Mucosa of gallbladder (tissue), 1 donor: ENCODE data around the gene STARD13. TPM values are rescaled to one million over a fixed set of nuclear protein-coding genes. Genes with fewer than 3 reads are reported as not detected.
"Not testable (repeated sequence)": the region's sequence is repeated elsewhere in the genome, so short reads cannot be mapped to it uniquely, and the experiment has no call there.

Experiments
- DNase-seq: peaks from one replicate; pipeline ENCODE4 v3.0.0-alpha.2; 2020; ENCODE audit warnings: low spot score
- total RNA-seq: library from RNA; stranded (reverse); gene quantifications from one replicate; pipeline ENCODE4 v1.2.1, GENCODE V29; 2021
- donor health status: DM: no; HTN: no; CAD: no.

STARD13 gene
- total RNA-seq, 1 donor from 2014 or later: 36.1 TPM

DNA sequence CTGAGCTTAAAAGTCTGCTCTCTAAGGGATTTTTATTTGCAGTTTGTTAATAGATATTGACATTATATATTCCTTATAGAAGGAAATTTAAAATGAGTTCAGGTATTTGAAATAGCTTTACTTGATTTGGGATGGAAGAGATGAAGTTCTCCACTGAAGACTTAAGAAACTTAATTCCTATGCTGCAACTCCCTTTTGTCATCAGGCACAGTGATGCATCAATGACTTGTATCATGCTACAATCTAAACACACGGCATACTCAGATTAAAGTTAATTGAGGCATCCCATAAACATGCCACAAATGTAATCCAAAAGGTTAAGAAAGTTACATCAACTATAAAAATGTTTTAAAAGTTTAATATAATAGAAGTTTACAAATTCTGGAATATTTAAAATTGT, 109.0 kb downstream of the STARD13 start:
- no peak for DNase-seq

DNA sequence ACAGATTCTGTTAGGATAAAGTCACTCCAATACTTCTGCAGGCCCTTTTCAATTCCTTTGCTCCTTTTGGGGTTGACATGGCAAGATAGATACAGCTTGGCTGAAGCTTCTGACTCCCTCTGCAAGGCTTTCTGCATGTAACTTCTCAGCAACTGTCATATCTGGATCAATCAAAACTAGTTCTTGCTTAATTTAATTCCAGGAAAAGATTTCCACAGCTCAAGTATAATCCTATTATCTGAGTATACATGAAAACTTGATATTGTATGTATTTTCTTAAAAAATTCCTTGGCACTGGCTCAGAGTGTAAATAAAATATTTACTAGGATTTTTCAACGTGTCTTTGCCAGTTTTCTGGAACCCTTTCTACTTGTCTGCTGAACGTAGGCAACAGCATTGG, 109.6 kb downstream of the STARD13 start:
- no peak for DNase-seq

DNA sequence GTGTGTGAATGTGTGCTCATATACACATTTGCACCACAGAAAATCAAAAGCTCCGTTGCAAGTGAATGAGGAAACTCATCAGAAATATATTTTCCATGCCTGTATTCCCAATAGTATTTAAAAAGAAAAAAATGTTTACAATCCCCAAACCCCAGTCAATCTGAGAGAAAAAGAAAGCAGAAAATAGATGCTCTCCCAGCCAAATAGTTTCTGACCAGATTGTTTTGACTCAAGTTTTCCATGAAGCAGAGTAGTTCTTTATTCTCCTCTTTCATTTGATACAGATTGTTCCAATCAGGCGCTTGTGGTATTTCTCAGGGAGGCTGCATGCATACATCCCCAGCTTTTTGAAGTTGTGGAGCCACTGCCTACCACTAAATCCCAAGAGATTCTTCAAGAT, 110.6 kb downstream of the STARD13 start:
- no peak for DNase-seq

DNA sequence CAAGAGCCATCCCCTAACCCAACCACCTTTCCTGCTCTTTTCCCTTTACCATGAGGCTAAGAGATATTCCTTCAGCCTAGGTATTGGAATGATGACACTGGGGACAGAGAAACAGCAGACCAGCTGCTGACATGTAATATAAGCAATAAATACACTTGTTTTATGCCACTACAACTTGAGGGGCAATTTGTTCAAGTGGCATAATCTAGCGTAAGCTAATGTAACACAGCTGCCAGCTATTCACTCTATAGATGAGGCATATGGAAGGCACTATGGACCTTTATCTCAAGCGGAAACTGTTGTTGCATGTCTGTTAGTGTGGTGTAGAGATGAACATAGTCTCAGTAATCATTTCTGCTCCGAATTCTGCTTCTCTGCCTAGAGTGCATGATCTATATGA, 111.1 kb downstream of the STARD13 start:
- DNase-seq: no peak

DNA sequence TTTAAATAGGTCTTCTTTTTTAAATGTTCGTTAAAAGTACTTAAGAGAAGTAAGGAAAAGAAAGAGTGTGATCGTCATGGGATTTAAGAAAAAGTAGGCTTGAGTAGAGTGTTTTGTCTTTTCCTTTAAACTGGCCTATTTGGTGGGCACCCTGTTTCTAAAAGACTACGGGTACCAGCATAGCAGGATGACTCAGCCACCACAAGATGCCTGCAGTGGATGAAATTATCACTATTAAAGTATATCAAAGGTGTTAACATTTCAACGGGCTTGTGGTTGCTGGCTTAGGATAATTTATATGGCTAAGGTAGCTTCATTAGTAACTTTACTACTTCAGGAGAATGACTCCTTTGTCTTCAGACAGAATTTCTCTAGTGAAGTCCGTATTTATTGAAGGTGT, 112.6 kb downstream of the STARD13 start:
- DNase-seq: no peak

DNA sequence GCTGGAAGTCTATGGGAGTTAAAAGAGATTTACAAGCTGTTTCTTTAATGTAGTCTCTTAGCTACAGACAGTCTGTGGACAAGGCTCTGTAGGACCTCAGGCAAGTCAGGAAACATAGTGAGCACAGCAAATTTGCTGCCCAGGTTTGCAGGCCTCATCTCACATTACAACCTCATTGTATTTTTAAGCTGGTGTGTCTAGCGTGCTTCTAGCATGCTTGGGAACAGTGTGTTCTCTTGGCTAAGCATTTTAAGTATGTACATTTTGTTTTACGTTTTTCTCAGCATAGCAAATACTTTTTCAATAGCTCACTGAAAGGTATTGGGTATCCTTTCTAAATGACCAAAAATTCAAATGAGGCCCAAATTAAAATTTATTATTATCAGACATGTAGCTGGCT, 113.2 kb downstream of the STARD13 start:
- no peak for DNase-seq

DNA sequence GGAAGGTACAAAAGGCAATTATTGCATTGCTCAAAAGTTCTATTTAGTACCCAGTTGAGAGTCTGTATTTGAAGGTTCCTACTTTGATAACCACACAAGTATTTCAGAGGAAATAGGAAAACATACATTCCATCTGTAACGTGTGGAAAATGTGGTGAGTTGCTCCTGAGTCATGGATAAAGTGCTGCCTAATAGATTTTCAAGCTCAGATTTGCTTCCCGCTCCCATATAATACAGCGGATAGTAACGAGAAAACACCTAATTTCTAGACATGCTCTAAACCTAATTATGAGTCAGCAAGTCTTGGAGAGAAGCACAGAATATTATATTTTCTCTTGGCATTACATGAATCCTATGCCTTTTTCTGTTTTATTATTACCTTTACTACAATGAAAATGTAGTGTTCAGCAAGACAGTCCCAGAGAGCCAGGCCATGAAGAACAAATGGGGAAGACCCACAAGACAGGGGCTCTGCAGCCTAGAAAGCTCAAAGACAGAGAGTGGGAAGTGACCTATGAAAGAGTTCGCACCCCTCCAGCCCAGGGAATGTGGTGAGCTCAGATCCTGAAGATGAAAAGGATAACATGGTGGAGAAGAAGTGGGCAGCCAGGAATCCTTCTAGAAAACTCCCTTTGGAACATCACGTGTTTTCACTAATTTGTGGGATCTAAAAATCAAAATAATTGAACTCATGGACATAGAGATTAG, 116.1 kb downstream of the STARD13 start:
- DNase-seq: no peak

DNA sequence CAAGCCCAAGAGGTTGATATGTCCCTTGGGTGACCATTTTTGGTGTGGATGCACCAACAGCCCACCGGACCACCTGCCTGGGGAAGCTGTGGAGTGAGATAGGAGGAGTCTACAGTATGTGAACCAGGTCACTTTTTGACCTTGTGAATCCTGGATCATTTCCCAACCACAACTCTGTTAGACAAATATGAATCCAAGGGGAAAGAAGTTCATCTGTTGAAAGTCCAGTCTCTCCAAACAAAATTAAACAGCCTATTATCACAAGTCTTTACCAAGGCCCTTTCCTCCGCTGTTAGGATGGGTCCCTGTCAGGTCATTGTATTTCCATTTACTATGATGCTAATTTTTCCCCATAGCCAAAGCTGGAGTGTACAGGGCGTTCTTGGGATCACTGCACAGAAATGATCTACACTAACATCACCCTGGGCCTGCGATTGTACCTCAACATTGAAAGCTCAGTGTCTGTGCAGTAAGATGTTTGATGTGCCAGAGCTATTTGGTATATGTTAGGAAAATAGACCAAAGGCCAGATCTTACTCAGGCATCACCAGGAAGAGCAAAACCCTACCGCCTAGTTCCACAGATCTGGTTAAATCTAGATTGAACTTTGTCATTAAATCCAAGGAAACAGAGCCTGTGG, 117.1 kb downstream of the STARD13 start:
- DNase-seq: no peak

DNA sequence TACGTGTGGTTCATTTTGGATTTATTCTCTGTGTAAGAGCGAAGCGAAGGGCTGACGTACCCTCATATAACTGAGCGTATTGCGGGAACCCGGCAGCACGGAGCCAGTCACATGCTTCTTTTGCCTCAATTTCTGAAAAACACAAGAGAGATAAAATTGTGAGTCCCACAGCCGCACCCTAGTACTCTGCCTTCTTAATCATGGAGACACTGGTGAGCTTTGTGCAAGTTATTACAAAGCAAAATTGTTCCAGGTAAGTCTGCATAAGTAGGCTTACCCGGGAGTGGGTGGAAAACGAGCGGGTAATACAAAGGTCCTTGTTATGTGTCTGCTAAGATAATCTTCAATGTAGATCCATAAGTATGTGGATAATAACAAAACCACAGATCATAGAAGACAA, 118.1 kb downstream of the STARD13 start:
- no peak for DNase-seq

DNA sequence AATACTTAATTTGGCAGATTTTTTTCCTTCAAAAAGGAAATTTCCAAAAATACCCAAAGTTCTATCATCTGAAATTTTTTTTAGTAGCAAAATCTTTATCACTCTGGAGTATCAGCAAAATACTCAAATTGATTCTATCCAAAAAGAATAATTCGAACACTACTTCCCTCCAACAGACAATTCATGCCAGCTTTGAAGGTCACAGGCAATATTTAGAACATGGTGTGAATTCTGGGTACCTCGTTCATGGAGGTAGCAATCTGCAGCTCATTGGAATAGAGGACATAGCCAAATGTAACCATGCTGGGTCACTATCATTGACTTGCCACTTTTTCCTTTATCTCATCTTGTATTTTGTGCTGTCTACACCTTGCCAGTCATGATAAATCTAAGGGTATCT, 119.8 kb downstream of the STARD13 start:
- no peak for DNase-seq

DNA sequence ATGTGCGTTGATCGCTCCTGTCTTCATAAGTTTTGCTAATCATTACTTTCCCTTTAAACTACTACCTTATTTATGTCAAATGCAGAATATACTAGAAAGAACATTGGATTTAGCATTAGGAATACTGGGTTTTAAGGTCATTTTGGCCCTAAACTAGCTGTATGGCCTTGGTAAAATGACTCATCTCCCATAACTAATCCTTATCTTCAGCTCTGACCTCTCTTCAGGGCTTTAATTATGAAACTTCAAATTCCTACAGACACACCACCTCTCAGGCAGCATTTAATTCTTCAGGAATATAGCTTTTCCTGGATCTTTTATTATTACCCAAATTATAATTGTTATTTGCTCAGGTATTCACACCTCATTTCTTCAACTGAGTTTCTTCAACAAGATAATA, 121.2 kb downstream of the STARD13 start:
- no peak for DNase-seq

DNA sequence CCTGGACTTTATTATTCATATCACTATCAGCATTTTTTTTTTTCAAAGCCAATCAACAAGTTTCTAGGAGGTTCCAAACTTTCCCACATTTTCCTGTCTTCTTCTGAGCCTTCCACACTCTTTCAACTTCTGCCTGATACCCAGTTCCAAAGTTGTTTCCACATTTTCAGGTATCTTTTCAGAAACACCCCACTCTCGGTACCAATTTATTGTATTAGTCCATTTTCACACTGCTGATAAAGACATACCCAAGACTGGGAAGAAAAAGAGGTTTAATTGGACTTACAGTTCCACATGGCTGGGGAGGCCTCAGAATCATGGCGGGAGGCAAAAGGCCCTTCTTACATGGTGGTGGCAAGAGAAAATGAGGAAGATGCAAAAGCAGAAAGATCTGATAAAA, 122.8 kb downstream of the STARD13 start:
- not testable (repeated sequence) for DNase-seq

DNA sequence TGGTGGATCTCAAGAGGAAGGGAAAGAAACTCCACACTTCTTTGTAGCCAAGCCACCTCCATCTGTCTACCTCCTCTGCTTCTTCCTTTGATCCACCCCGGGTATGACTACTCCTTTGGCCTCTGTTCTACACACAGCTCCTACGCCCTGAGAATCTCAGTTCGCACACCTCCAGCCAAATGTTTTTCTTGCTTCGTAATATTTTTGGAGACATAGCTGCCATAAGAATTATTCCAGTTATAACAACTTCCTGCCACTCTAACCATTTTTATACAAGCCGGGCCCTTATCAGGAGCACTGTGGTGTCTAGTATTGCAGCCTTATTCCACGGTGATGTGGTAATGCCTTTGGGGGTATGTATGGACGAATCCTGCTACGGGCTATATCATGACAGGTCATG, 126.7 kb downstream of the STARD13 start:
- DNase-seq: no peak

DNA sequence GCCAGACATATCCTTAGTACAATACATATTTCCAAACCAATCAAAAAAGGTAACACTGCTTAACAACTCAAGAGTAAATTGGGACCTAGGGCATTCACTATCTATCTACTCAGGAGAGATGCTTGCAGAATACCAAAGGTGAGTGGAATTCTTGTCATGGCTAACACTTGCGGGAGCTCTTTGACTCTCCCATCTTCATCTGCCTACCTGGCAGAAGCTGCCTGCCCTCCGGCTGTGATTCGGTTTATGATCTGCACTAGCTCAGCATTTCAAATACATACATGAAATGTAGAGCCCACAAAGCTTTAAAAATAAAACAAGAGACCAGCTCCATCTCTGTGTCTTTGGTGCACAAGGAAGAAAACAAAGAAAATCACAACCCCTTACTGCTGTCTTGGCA, 127.3 kb downstream of the STARD13 start:
- no peak for DNase-seq

DNA sequence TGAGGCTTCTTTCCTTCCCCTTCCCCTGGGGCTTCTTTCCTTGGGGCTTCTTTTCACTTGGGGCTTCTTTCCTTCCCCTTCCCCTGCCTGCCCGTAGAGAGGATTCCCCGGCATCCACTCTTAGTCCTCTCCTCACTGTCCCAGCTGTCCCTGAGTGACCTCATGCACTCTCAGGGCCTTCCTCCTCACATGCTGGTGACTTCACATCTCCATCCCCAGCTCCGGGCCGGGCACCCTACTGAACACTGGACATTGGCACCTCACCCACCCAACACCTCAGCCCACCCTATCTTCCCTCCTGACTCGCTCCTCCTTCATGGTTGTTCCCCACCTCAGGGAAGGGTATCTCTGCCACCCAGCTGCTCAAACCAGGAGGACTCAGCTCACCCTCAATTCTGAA, 130.6 kb downstream of the STARD13 start:
- DNase-seq: no peak

DNA sequence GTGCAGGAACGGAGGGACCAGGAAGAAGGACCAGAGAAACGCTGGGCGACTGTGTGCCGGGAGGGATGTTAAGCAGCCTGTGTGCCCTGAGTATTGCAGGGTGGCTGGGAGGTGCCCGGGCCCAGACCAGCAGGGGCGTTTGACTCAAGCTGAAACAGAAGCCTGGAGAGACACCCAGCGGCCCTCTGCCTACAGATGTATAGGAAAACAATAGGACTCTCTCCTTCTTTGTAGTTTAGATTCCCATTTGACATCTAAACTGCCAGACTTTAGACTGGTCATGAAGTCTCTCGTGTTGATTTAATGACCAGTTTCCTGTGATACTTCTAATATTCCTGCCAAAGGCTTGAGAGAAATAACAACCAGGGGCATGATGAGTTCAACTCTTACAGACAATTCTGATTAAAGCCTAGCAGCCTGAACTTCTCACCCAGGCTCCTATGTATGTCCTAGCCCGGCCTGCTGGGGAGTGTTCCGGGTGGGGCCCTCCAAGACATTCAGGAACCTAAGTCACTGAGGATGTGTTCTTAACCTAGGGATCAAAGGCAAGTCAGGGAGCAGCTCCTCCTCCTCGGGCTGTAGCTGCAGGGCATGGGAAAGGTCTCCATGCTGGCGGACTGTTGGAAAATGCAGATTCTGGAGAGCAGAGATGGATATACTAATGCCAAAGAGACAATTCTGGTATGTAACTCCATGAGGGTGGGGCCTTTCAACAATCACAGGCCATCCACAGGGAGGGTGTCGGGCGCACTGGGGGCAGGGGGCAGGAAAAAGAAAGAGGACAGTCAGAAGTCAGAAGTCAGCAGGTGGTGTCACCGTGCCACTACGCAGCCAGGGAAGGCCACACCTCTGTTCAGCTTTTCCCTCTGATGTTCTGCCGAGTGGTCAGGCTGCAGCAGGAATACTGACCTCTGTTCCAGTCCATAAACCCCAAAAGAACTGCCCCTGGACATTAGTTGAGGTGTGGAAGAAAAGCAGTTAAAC, 131.8 kb downstream of the STARD13 start:
- no peak for DNase-seq

DNA sequence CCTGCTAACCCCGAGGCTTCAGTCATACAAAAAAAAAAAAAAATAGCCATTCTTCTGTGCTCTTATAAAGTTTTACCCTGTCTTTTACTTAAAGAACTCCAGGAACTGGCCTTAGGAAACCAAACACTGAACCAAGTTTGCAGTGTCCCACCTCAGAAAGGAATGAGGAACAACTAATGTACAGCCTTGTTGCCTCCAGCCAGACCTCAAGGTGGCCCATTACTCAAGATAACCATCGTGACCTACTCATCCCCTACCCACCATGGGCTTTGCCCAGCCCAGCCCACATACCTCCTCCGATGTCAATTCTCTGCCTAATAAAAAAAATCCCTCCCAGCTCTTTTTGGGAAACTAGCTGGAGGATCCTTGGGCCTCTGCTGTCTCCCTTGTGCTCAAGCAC, 133.2 kb downstream of the STARD13 start:
- no peak for DNase-seq

DNA sequence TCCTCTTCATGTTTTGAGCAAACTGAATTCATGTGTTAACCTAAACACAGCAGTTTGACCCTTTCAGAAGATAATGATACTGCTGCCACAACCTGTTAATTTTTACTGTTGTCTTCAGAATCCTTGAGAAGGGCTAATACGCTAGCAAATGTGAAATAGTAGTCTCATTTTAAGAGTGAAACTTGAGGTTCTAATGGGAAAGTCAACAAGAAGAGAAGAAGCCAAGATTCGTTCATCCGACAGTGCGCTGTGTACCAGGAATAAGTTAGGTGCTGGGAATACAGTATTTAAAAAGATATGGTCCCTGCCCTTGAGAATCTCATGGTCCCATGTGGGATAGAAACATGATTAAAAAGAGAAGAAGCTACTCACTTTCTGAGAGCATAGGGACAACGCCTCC, 134.9 kb downstream of the STARD13 start:
- DNase-seq: no peak

DNA sequence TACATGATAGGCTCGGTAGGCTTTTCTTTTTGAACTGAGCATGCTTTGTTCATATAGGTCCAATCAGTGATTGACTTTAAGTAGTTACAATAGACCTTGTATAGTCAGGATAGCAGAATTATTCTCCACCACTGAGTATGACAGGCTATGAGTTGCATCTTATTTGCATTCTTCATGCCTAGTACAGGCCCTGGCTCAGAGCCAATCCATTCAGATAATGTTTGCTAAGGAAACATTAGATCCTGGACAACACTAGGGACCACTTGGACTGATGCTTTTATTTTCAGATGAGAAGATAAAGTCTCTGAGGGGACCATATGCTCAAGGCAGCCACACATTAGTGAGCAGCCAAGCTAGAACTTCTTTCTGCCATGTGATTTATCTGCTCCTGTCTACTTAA, 135.4 kb downstream of the STARD13 start:
- no peak for DNase-seq

DNA sequence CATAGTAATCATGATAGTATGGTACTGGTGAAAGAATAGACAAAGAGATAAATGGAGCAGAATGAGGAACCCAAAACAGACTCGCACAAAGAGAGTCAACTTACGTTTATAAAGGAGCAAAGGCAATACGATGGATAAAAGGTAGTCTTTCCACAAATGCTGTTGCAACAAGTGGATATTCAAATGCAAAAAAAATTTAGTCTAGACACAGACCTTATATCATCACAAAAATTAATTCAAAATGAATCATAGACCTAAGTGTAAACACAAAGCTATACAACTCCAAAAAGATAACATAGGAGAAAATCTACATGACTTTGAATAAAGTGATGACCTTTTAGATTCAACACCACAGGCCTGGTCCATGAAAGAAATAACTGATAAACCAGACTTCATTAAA, 137.7 kb downstream of the STARD13 start:
- DNase-seq: no peak

DNA sequence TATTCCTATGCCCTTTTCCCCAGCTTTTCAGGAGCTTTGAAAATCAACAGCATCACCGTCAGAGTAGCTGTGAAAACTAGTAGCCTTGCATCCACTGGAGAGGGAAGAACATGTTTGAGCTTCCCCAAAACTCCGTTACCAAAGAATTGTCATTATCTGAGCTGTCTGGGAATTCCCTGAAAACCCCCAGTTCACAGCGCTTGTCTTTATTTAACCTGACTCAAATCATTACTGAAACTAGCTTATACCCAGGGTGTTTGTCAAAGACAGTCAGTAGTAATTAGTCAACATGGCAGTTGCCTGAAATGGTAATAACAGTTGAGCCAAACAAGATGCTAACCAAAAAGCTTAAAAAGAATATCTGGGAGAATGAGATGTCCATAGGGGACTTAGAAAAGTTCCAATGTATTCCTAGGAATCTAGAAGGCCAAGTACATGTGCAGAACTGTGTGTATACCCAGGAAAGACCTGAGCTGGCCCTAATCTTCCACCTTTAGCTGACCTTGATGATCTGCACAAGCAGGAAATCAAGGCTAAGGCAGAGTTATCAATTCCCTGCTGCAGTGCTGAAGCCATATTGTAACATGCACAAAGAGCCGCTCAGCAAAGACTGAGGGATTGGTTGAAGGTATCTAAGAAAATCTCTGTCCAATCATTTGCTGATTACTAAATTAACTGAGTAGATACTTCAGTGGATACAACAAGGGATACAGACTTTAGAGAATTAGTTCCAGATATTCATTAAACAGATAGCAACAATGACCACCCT, 138.5 kb downstream of the STARD13 start:
- no peak for DNase-seq

DNA sequence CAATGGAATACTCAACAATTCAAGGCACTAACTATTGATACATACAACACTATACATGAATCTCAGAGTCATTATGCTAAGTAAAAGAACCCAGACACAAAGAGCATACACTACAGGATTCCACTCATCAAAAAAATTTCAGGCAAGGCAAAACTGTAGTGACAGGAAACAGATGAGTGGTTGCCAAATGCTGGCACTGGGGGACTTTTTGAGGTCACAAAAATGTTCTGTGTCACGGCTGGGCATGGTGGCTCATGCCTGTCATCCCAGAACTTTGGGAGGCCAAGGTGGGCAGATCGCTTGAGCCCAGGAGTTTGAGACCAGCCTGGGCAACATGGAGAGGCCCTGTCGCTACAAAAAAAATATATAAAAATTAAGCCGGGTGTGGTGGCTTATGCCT, 139.9 kb downstream of the STARD13 start:
- DNase-seq: no peak
